ENCODE results near the gene PLCG1. TPM values are rescaled to one million over a fixed set of nuclear protein-coding genes. Genes with fewer than 3 reads are reported as not detected.
A peak's percentile ranks its signal among the peaks of the same experiment; 100 is the strongest.

The PLCG1 gene
- total and polyA plus RNA-seq, 2 of the 8 experiments (the other 6 are each of a cell fraction or from before 2014, with no cell fraction given): 103 to 154 TPM

- no peak; a peak in 1 of 4 replicates for TF ChIP-seq SIN3A (conservative IDR thresholded peaks at IDR 0.05 in 1 of 2, IDR thresholded peaks at IDR 0.05 in 1 of 2; ENCODE audit: low read depth in 1 of 2, low read length in 2 of 2)
- TF ChIP-seq CBX5 (IDR thresholded peaks at IDR 0.05; ENCODE audit: low read depth, low read length): no peak
- no peak for TF ChIP-seq EP300 (IDR thresholded peaks at IDR 0.05; ENCODE audit: borderline replicate concordance in 1 of 2, low read depth in 2 of 2, low read length in 2 of 2)
- no peak for TF ChIP-seq JUND (IDR thresholded peaks at IDR 0.05; ENCODE audit: low read length)
- no peak for TF ChIP-seq SP4 (IDR thresholded peaks at IDR 0.05; ENCODE audit: low read length)
- TF ChIP-seq HDAC6 (IDR thresholded peaks at IDR 0.05; ENCODE audit: low read depth, low read length): no peak
- TF ChIP-seq GABPA (IDR thresholded peaks at IDR 0.05; ENCODE audit: borderline replicate concordance, insufficient read depth, low read length): 0 out of 2 replicates have a peak, but pooled peaks have one; percentile 42
- TF ChIP-seq BACH1 (IDR thresholded peaks at IDR 0.05; ENCODE audit: low read length): no peak
- TF ChIP-seq SUZ12 (IDR thresholded peaks at IDR 0.05; ENCODE audit: low read length): no peak
- no peak for TF ChIP-seq SAP30 (IDR thresholded peaks at IDR 0.05; ENCODE audit: insufficient read depth, insufficient replicate concordance, low read length)
- no peak for TF ChIP-seq RXRA (IDR thresholded peaks at IDR 0.05; ENCODE audit: insufficient read depth, low read depth, low read length)
- peak; percentile 64; the same call in 1 of the 2 replicates for TF ChIP-seq YY1 (IDR thresholded peaks at IDR 0.05; ENCODE audit: low read depth, low read length)
- no peak for TF ChIP-seq RFX5 (IDR thresholded peaks at IDR 0.05; ENCODE audit: borderline replicate concordance, low read depth, low read length)
- no peak for TF ChIP-seq RBBP5 (IDR thresholded peaks at IDR 0.05; ENCODE audit: borderline replicate concordance, low read depth, low read length)
- no peak for TF ChIP-seq CHD1 (IDR thresholded peaks at IDR 0.05; ENCODE audit: low read depth, low read length)
- TF ChIP-seq FOSL1 (IDR thresholded peaks at IDR 0.05; ENCODE audit: insufficient read depth, low read depth, low read length): no peak
- no peak for TF ChIP-seq MAFK (IDR thresholded peaks at IDR 0.05; ENCODE audit: low read depth, low read length)
- no peak for TF ChIP-seq BRCA1 (IDR thresholded peaks at IDR 0.05; ENCODE audit: low read depth, low read length)
- no peak for TF ChIP-seq KDM5A (IDR thresholded peaks at IDR 0.05; ENCODE audit: low read length)
- 0 out of 2 replicates have a peak, but pooled peaks have one; percentile 13 for TF ChIP-seq CREB1 (IDR thresholded peaks at IDR 0.05)
- TF ChIP-seq CHD2 (IDR thresholded peaks at IDR 0.05; ENCODE audit: low read length): no peak
These were observed 35.9 kb downstream of the PLCG1 start (continued) for GRCh38 chr20:41173161-41173721.
